Kidney (tissue), 14 donors: ENCODE results near the gene KIF2C. TPM values are rescaled to one million over a fixed set of nuclear protein-coding genes. Genes with fewer than 3 reads are reported as not detected.
"Not testable (repeated sequence)": the region's sequence is repeated elsewhere in the genome, so short reads cannot be mapped to it uniquely, and the experiment has no call there.

ENCODE experiments used
- DNase-seq, 5 donors: peaks; one replicate each; pipeline ENCODE4 v3.0.0-alpha.2; 2013 to 2020
- FAIRE-seq: peaks from 2 replicates; lab custom pipeline; 2012; peaks lifted over from hg19 to GRCh38; lab: Jason Lieb, UNC
- H3K27ac ChIP-seq, 2 donors: one replicate each; pipeline ENCODE4 v1.7.0; 2013; ENCODE audit warnings: low read depth in 2 of 2, low read length in 2 of 2, inconsistent platforms in 1 of 2
- H3K27me3 ChIP-seq: one replicate; pipeline ENCODE4 v1.7.1; 2013; ENCODE audit warnings: low read length, inconsistent platforms; ENCODE audit not compliant: control insufficient read depth, insufficient read depth
- H3K36me3 ChIP-seq, 3 donors: one replicate each; pipeline versions ENCODE4 v1.7.0 to v1.7.1; 2013; ENCODE audit warnings: low read length in 3 of 3, control low read depth in 1 of 3, inconsistent platforms in 1 of 3; ENCODE audit not compliant: insufficient read depth in 3 of 3, control insufficient read depth in 2 of 3
- H3K4me1 ChIP-seq, 3 donors: one replicate each; pipeline versions ENCODE4 v1.7.0 to v1.7.1; 2013; ENCODE audit warnings: low read length in 3 of 3, inconsistent platforms in 1 of 3, low read depth in 1 of 3; ENCODE audit not compliant: control insufficient read depth in 2 of 3, insufficient read depth in 2 of 3
- H3K4me3 ChIP-seq, 3 donors: one replicate each; pipeline versions ENCODE4 v1.7.0 to v1.8.1; 2013; ENCODE audit warnings: low read length in 3 of 3, control low read depth in 1 of 3, inconsistent platforms in 1 of 3
- H3K9ac ChIP-seq, 3 donors: one replicate each; pipeline versions ENCODE4 v1.7.0 to v1.7.1; 2013; ENCODE audit warnings: low read length in 3 of 3, control low read depth in 1 of 3, inconsistent platforms in 1 of 3
- H3K9me3 ChIP-seq, 3 donors: one replicate each; pipeline versions ENCODE4 v1.7.0 to v1.7.1; 2013; ENCODE audit warnings: low read length in 3 of 3, control low read depth in 1 of 3, inconsistent platforms in 1 of 3; ENCODE audit not compliant: control insufficient read depth in 2 of 3, insufficient read depth in 1 of 3
- intact Hi-C: fragments of 100-400 bp; cut with DNase I; formaldehyde crosslinking; loops from one replicate; pipeline ENCODE4 v1.11.1; 2022
- polyA plus RNA-seq: library from polyadenylated mRNA; stranded (reverse); fragments of 350-450 nt; fragmentation: Illumina TruSeq; extraction: RNeasy Lipid Tissue Mini Kit (QIAGEN cat#74804); gene quantifications from one replicate; pipeline ENCODE4 v1.2.3, GENCODE V29; 2014; ENCODE audit warnings: low read depth, low replicate concordance; ENCODE audit not compliant: insufficient read depth
- total RNA-seq: library from RNA; stranded (reverse); fragmentation: NEBNext Ultra II Directional; extraction: Animal tissue kit (Norgen Biotek cat#: 25700); gene quantifications from one replicate; pipeline ENCODE4 v1.2.1, GENCODE V29; 2021
- TF ChIP-seq, protein P1 (sequence below): IDR thresholded peaks from 3 replicates; pipeline ENCODE4 v1.5.1; 2012; ENCODE audit warnings: mild to moderate bottlenecking, moderate library complexity, borderline replicate concordance; ENCODE audit not compliant: insufficient read depth; ENCODE audit errors: extremely low read depth
- donor health status: control.
- donor health status: control.
- donor health status: control.
- donor health status: control.
- donor health status: control.
- donor health status: DM: yes; HTN: yes; CAD: no.
- donor health status: Normal renal cell carcinoma (clear cell type).

KIF2C gene
- total and polyA plus RNA-seq, 2 donors from 2014 or later, result 0.47 to 1.4 TPM

DNA sequence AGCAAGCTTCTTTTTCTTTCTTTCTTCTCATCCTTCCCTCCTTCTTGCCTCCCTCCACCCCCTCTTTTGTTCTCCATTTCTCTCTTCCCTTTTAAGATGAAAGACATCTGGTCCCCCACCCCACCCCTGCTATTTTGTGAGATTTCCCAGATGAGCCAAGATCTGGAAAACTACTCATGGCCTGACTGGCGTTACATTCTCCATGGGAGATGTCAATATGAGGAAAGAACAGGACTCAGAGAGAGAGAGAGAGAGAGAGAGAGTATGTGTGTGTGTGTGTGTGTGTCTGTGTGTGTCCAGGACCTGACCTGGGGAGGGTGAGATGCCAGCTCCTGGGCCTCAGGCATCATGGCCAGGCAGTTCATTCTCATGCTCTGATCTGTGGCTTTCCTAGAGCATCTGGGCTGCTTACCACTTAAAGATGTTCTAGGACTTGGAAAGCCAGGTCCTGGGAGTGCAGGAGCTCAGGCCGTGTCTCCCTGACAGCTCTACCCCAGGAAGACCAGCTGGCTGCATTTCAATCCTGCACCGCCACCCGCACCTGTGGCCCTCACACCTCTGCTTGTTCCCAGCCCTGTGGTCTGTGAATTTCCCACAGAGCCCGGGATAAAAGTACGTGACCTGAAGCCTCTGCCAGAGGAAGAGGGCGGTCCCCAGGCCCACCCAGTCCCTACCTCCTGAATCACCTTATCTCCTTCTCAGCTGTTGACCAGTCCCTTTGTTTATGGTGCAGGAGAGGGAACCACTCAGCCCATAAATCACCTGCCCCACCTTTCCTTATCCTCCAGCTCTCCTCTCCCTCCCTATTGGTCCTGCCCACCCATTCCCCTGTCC, 51.5 kb downstream of the KIF2C start:
- Histone ChIP-seq H3K9ac (no peak overlapping the region), H3K36me3 (no peaks in the 10 kb centered on the region), H3K9me3 (no peaks in the 10 kb centered on the region), H3K4me3 (no peak overlapping the region), H3K4me1 (peaks cover 0 to 5% (median 0%) of the 10 kb centered on the region in 3 donors), H3K27me3 (no peaks in the 10 kb centered on the region), H3K27ac (no peak overlapping the region)
- TF ChIP-seq, protein P1, sequence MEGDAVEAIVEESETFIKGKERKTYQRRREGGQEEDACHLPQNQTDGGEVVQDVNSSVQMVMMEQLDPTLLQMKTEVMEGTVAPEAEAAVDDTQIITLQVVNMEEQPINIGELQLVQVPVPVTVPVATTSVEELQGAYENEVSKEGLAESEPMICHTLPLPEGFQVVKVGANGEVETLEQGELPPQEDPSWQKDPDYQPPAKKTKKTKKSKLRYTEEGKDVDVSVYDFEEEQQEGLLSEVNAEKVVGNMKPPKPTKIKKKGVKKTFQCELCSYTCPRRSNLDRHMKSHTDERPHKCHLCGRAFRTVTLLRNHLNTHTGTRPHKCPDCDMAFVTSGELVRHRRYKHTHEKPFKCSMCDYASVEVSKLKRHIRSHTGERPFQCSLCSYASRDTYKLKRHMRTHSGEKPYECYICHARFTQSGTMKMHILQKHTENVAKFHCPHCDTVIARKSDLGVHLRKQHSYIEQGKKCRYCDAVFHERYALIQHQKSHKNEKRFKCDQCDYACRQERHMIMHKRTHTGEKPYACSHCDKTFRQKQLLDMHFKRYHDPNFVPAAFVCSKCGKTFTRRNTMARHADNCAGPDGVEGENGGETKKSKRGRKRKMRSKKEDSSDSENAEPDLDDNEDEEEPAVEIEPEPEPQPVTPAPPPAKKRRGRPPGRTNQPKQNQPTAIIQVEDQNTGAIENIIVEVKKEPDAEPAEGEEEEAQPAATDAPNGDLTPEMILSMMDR, result no peak
- intact Hi-C loops, result no loop called here
- no peak for FAIRE-seq
- peak in 2 of 5 donors; percentile 32 to 50 for DNase-seq

- no peak for FAIRE-seq
These were observed 53.3 kb downstream of the KIF2C start for GRCh38 chr1:44792736-44793502.

DNA sequence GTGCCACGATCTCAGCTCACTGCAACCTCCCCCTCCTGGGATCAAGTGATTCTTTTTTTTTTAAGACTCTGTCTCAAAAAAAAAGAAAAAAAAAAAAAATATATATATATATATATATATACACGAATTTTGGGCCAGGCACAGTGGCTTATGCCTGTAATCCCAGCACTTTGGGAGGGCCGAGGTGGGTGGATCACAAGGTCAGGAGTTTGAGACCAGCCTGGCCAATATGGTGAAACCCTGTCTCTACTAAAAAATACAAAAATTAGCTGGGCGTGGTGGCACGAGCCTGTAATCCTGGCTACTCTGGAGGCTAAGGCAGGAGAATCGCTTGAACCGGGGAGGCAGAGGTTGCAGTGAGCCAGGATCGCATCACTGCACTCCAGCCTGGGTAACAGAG, 58.2 kb downstream of the KIF2C start:
- peak in 1 of 5 donors; percentile 34 for DNase-seq
- H3K9me3 ChIP-seq, H3K9ac ChIP-seq, FAIRE-seq, H3K36me3 ChIP-seq, H3K27me3 ChIP-seq, H3K4me3 ChIP-seq, intact Hi-C loops, H3K27ac ChIP-seq: not testable (repeated sequence)
- peaks cover 0 to 15% (median 5%) of the 10 kb centered on the region in 3 donors for H3K4me1 ChIP-seq

More at GRCh38 chr1:44792736-44793502, 53.3 kb downstream of the KIF2C start:
- no peaks in the 10 kb centered on the region for H3K9me3 ChIP-seq
- H3K4me1 ChIP-seq, result no peaks in the 10 kb centered on the region
- no peak overlapping the region for H3K9ac ChIP-seq
- DNase-seq, result peak in 1 of 5 donors; percentile 52
- no peaks in the 10 kb centered on the region for H3K27me3 ChIP-seq
- H3K27ac ChIP-seq, result no peak overlapping the region
- TF ChIP-seq, protein P1, result no peak
- H3K4me3 ChIP-seq, result no peak overlapping the region
- intact Hi-C loops, result no loop called here
- no peaks in the 10 kb centered on the region for H3K36me3 ChIP-seq
